H1 (cell line): ENCODE results near the gene TMEM72. TPM values are rescaled to one million over a fixed set of nuclear protein-coding genes. Genes with fewer than 3 reads are reported as not detected.

ENCODE experiments used
- CTCF ChIA-PET: fragments of 300-600 bp; sonication (Branson Sonifier 250); formaldehyde crosslinking; loops from one replicate; lab custom pipeline; 2021; ENCODE audit not compliant: partially characterized antibody; lab: Charles Lee
- POLR2A ChIA-PET: fragments of 300-600 bp; sonication (Branson Sonifier 250); formaldehyde crosslinking; loops from one replicate; lab custom pipeline; 2021; ENCODE audit warnings: inconsistent platforms; ENCODE audit not compliant: partially characterized antibody; lab: Charles Lee
- DNase-seq, 2 experiments: peaks; one replicate each; pipeline versions ENCODE4 v3.0.0 to v3.0.0-alpha.2; 2010 to 2022; ENCODE audit warnings: low spot score in 2 of 2, low read depth in 1 of 2, mixed read lengths in 1 of 2
- FAIRE-seq: peaks from 2 replicates; lab custom pipeline; 2011; peaks lifted over from hg19 to GRCh38; lab: Jason Lieb, UNC
- H2AFZ ChIP-seq: 2 replicates; pipeline ENCODE4 v1.8.1; 2012; ENCODE audit warnings: low read length, inconsistent platforms
- H2AK5ac ChIP-seq: 2 replicates; pipeline ENCODE4 v1.6.1; 2013; ENCODE audit warnings: low read depth, low read length
- H2BK120ac ChIP-seq: replicated peaks from 2 replicates; pipeline ENCODE3; 2013; ENCODE audit warnings: low read depth, low read length, inconsistent platforms
- H2BK12ac ChIP-seq: 2 replicates; pipeline ENCODE4 v1.6.1; 2013; ENCODE audit warnings: low read depth, low read length
- H2BK15ac ChIP-seq: 2 replicates; pipeline ENCODE4 v1.6.1; 2013; ENCODE audit warnings: low read length
- H2BK20ac ChIP-seq: 2 replicates; pipeline ENCODE4 v1.6.1; 2013; ENCODE audit warnings: low read length
- H2BK5ac ChIP-seq: 2 replicates; pipeline ENCODE4 v1.6.1; 2013; ENCODE audit warnings: low read depth, low read length
- H3K14ac ChIP-seq: 2 replicates; pipeline ENCODE4 v1.6.1; 2013; ENCODE audit warnings: inconsistent platforms; ENCODE audit not compliant: insufficient read length
- H3K18ac ChIP-seq: 2 replicates; pipeline ENCODE4 v1.6.1; 2013; ENCODE audit warnings: low read length; ENCODE audit errors: extremely low read depth
- H3K23ac ChIP-seq: 2 replicates; pipeline ENCODE4 v1.6.1; 2013; ENCODE audit warnings: inconsistent platforms; ENCODE audit not compliant: insufficient read length
- H3K23me2 ChIP-seq: 2 replicates; pipeline ENCODE4 v1.6.1; 2013; ENCODE audit warnings: low read depth, low read length
- H3K27ac ChIP-seq: 2 replicates; pipeline ENCODE4 v1.6.1; 2011; ENCODE audit warnings: low read depth, low read length, inconsistent platforms
- H3K27me3 ChIP-seq, 4 experiments: replicated peaks in 1 of 4; 1 replicate in 1 of 4; 2 replicates in 3 of 4; pipeline versions ENCODE4 v1.6.1 to v1.8.1; 2011 to 2013; ENCODE audit warnings: low read length in 3 of 4, mild to moderate bottlenecking in 3 of 4, inconsistent platforms in 2 of 4, mixed read lengths in 2 of 4, moderate library complexity in 1 of 4; ENCODE audit not compliant: control insufficient read depth in 3 of 4, insufficient read depth in 3 of 4; ENCODE audit errors: extremely low read depth in 1 of 4
- H3K36me3 ChIP-seq, 4 experiments: 2 replicates each; pipeline versions ENCODE4 v1.6.1 to v1.8.1; 2011 to 2013; ENCODE audit warnings: mild to moderate bottlenecking in 4 of 4, low read length in 3 of 4, moderate library complexity in 2 of 4, control low read depth in 1 of 4, inconsistent platforms in 1 of 4; ENCODE audit not compliant: insufficient read depth in 4 of 4, control insufficient read depth in 2 of 4
- H3K4ac ChIP-seq: replicated peaks from 2 replicates; pipeline ENCODE3; 2013; ENCODE audit warnings: low read length, low read depth, mixed read lengths, inconsistent platforms; ENCODE audit not compliant: insufficient read length
- H3K4me1 ChIP-seq, 4 experiments: replicated peaks in 1 of 4; 1 replicate in 1 of 4; 2 replicates in 3 of 4; pipeline versions ENCODE4 v1.6.1 to v1.8.1; 2011 to 2013; ENCODE audit warnings: low read length in 3 of 4, inconsistent platforms in 2 of 4, mixed read lengths in 1 of 4; ENCODE audit not compliant: insufficient read depth in 4 of 4, control insufficient read depth in 3 of 4
- H3K4me2 ChIP-seq, 2 experiments: 2 replicates each; pipeline versions ENCODE4 v1.6.1 to v1.8.1; 2011 to 2013; ENCODE audit warnings: low read depth in 2 of 2, low read length in 2 of 2, control low read depth in 1 of 2, inconsistent platforms in 1 of 2, mild to moderate bottlenecking in 1 of 2; ENCODE audit not compliant: insufficient read depth in 1 of 2
- H3K4me3 ChIP-seq, 4 experiments: fragments of 200-600, 300-600 bp in 1 of 4; sonication (generic), shearing (Covaris generic), sonication (Bioruptor Twin) in 1 of 4; 2 replicates each; pipeline versions ENCODE4 v1.5.1 to v1.8.1; 2011 to 2016; ENCODE audit warnings: low read length in 4 of 4, low read depth in 3 of 4, control low read depth in 2 of 4, inconsistent platforms in 2 of 4, mild to moderate bottlenecking in 2 of 4, mixed read lengths in 1 of 4, moderate library complexity in 1 of 4; ENCODE audit not compliant: insufficient read depth in 2 of 4; ENCODE audit errors: extremely low read depth in 1 of 4
- H3K56ac ChIP-seq: replicated peaks from 2 replicates; pipeline ENCODE3; 2013; ENCODE audit warnings: low read depth, mild to moderate bottlenecking, mixed read lengths, low read length, inconsistent platforms; ENCODE audit not compliant: insufficient read length
- H3K79me1 ChIP-seq: 2 replicates; pipeline ENCODE4 v1.6.1; 2013; ENCODE audit warnings: low read depth, low read length, control low read depth
- H3K79me2 ChIP-seq, 2 experiments: 2 replicates each; pipeline versions ENCODE4 v1.6.1 to v1.8.1; 2012 to 2013; ENCODE audit warnings: low read length in 2 of 2, mild to moderate bottlenecking in 2 of 2, inconsistent platforms in 1 of 2; ENCODE audit not compliant: insufficient read depth in 2 of 2, control insufficient read depth in 1 of 2
- H3K9ac ChIP-seq, 4 experiments: replicated peaks in 1 of 4; 1 replicate in 1 of 4; 2 replicates in 3 of 4; pipeline versions ENCODE4 v1.6.1 to v1.8.1; 2011 to 2013; ENCODE audit warnings: low read depth in 3 of 4, low read length in 3 of 4, control low read depth in 2 of 4, mild to moderate bottlenecking in 2 of 4, moderate library complexity in 2 of 4, inconsistent platforms in 1 of 4; ENCODE audit errors: extremely low read depth in 1 of 4
- H3K9me3 ChIP-seq, 2 experiments: 2 replicates each; pipeline versions ENCODE4 v1.6.1 to v1.8.1; 2012 to 2013; ENCODE audit warnings: mild to moderate bottlenecking in 2 of 2, moderate library complexity in 2 of 2, control low read depth in 1 of 2, inconsistent platforms in 1 of 2, low read depth in 1 of 2, low read length in 1 of 2, mixed read lengths in 1 of 2; ENCODE audit not compliant: insufficient read depth in 2 of 2
- H4K20me1 ChIP-seq, 2 experiments: replicated peaks in 1 of 2; 2 replicates each; pipeline versions ENCODE3 to v1.8.1; 2011 to 2013; ENCODE audit warnings: inconsistent platforms in 2 of 2, low read length in 2 of 2, mild to moderate bottlenecking in 1 of 2; ENCODE audit not compliant: insufficient read depth in 2 of 2, control insufficient read depth in 1 of 2
- H4K5ac ChIP-seq: 2 replicates; pipeline ENCODE4 v1.6.1; 2013; ENCODE audit warnings: low read length, low read depth, mixed read lengths, inconsistent platforms; ENCODE audit not compliant: insufficient read length
- H4K8ac ChIP-seq: 2 replicates; pipeline ENCODE4 v1.8.0; 2013; ENCODE audit warnings: mild to moderate bottlenecking, moderate library complexity, low read length, inconsistent platforms; ENCODE audit not compliant: insufficient read depth; ENCODE audit errors: extremely low read depth
- H4K91ac ChIP-seq: replicated peaks from 2 replicates; pipeline ENCODE3; 2013; ENCODE audit warnings: low read length, mixed read lengths, inconsistent platforms; ENCODE audit not compliant: insufficient read length
- CEBPB ChIP-seq: IDR thresholded peaks from 2 replicates; pipeline ENCODE4 v1.6.1; 2012; ENCODE audit warnings: low read depth, low read length
- POU5F1 ChIP-seq: IDR thresholded peaks from 2 replicates; pipeline ENCODE4 v1.6.1; 2011; ENCODE audit warnings: low read depth, mild to moderate bottlenecking, low read length, moderate library complexity
- RFX5 ChIP-seq: IDR thresholded peaks from 2 replicates; pipeline ENCODE4 v1.6.1; 2011; ENCODE audit warnings: low read depth, low read length, improper control_type of control experiment, borderline replicate concordance
- SP4 ChIP-seq: IDR thresholded peaks from 2 replicates; pipeline ENCODE4 v1.6.1; 2012; ENCODE audit warnings: low read length, inconsistent platforms
- SRF ChIP-seq: IDR thresholded peaks from 2 replicates; pipeline ENCODE4 v1.6.1; 2011; ENCODE audit warnings: mild to moderate bottlenecking, low read depth, low read length, moderate library complexity
- TCF12 ChIP-seq: IDR thresholded peaks from 2 replicates; pipeline ENCODE4 v1.6.1; 2011; ENCODE audit warnings: low read depth, mild to moderate bottlenecking, low read length
- WGBS, 2 experiments: shearing (Covaris generic) in 1 of 2; methylation state at CpG; one replicate each; pipeline versions ENCODE4 v1.1.6 to v1.1.7; 2013 to 2015; ENCODE audit warnings: low lambda C conversion rate in 2 of 2, mixed read lengths in 2 of 2, inconsistent platforms in 1 of 2, low coverage in 1 of 2, missing lambda C conversion rate in 1 of 2; ENCODE audit not compliant: insufficient replicate concordance in 2 of 2, insufficient coverage in 1 of 2, insufficient read length in 1 of 2; ENCODE audit errors: extremely low coverage in 1 of 2, missing lambda C conversion rate in 1 of 2; 5-methylcytosine and 5-hydroxymethylcytosine counted together
- polyA plus RNA-seq, 7 experiments: library from polyadenylated mRNA; depleted of rRNA in 3 of 7; stranded (reverse) in 5 of 7; unstranded in 2 of 7; fragments of >200 nt in 5 of 7; fragments of 200-250 nt in 2 of 7; gene quantifications; 1 replicate in 5 of 7; 2 replicates in 1 of 7; 4 replicates in 1 of 7; pipeline versions ENCODE4 v1.2.1 to v1.2.3, GENCODE V29; 2011 to 2013; ENCODE audit warnings: missing spikeins in 2 of 7, mixed read lengths in 2 of 7
- total RNA-seq: library from RNA; stranded (reverse); fragmentation: NEBNext Ultra II Directional; extraction: Animal tissue kit (Norgen Biotek cat#: 25700); gene quantifications from 2 replicates; pipeline ENCODE4 v1.2.1, GENCODE V29; 2021

Gene TMEM72
- total and polyA plus RNA-seq, 2 of the 8 experiments (the other 6 are each of a cell fraction or from before 2014, with no cell fraction given) = not detected

- Histone ChIP-seq H3K56ac (no peak overlapping the region), H2BK120ac (no peak overlapping the region), H3K27ac (no peak overlapping the region), H2BK5ac (no peak overlapping the region), H2BK20ac (no peak overlapping the region), H3K9me3 (peaks cover 3 to 4% of the 10 kb centered on the region in 2 experiments; a peak in 2 of 4 replicates), H3K27me3 (0 out of 7 replicates have a peak, but pooled peaks cover 0 to 2% (median 0%) of the 10 kb centered on the region in 4 experiments), H2AFZ (no peak overlapping the region)
- WGBS, 2 experiments = 87% methylated on average over 5 of the region's 5 CpGs; no CpG with 5 or more reads in 1 of the 2 experiments
- FAIRE-seq (no peak), DNase-seq (no peak)
- CTCF ChIA-PET = interaction anchor here (0.7 to 2.0 kb wide), 8 partner anchors 10 to 33 kb away, joined by 3 to 7 read pairs (median 3); partner anchors contain the start of gene TMEM72
- TF ChIP-seq CEBPB (no peak), RFX5 (no peak), SP4 (no peak), POU5F1 (no peak), SRF (no peak), TCF12 (no peak)
- TF ChIP-seq, all 59 proteins: peak for 0
- H3K79me1 ChIP-seq = no peaks in the 10 kb centered on the region
- H3K36me3 ChIP-seq = no peaks in the 10 kb centered on the region
- no peak overlapping the region for H3K23ac ChIP-seq
- no peaks in the 10 kb centered on the region for H3K23me2 ChIP-seq
- POLR2A ChIA-PET = interaction anchor here (1.4 kb wide), 1 partner anchor 10 kb away, joined by 4 read pairs; no protein-coding TSS in a partner anchor
- no peak overlapping the region for H2BK12ac ChIP-seq
- no peak overlapping the region for H2AK5ac ChIP-seq
- H4K20me1 ChIP-seq = no peaks in the 10 kb centered on the region
- no peak overlapping the region for H3K4ac ChIP-seq
- no peak overlapping the region for H3K9ac ChIP-seq
- H3K18ac ChIP-seq = no peak overlapping the region
- no peak overlapping the region for H4K91ac ChIP-seq
- no peak overlapping the region for H4K8ac ChIP-seq
- no peak overlapping the region for H3K4me3 ChIP-seq
- no peaks in the 10 kb centered on the region for H3K79me2 ChIP-seq
- no peak overlapping the region for H2BK15ac ChIP-seq
- no peak overlapping the region for H4K5ac ChIP-seq
- H3K14ac ChIP-seq = no peak overlapping the region
- no peak overlapping the region for H3K4me2 ChIP-seq
- H3K4me1 ChIP-seq = peaks cover 0 to 4% (median 0%) of the 10 kb centered on the region in 4 experiments; a peak in 3 of 7 replicates
Observed at GRCh38 chr10:44893604-44894468, 17.3 kb upstream of the TMEM72 start.
